ENCODE results near the gene ARID1B.

DNA sequence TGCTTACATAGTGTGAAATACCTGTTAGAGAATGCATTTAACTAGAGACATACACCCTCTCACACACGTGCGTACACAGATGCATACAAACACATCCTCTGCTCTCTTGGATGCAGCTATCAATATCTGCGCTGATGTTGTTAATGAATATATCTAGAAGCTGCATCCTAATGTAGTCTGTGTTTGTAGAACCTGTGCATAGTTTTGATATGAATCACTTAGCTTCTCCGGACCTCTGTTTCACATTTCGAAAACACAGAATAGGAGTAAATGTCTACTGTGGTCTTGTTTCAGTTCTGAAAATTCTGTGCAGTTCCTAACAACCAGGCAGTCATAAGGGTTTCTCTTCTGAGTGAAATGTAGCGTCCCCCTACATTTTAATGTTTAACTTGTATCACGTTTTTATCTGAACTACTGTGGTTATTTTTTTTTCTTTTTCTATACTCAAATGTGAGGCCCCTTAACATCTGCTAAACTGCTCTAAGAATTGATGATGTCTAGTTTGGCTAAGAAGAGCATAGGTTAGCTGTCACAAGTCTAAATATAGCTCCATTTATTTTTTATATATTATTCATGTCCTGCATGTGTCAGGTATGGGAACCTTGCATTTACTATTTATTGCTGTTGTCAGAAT lies 291.6 kb downstream of the ARID1B start:
- TF ChIP-seq, protein P1, sequence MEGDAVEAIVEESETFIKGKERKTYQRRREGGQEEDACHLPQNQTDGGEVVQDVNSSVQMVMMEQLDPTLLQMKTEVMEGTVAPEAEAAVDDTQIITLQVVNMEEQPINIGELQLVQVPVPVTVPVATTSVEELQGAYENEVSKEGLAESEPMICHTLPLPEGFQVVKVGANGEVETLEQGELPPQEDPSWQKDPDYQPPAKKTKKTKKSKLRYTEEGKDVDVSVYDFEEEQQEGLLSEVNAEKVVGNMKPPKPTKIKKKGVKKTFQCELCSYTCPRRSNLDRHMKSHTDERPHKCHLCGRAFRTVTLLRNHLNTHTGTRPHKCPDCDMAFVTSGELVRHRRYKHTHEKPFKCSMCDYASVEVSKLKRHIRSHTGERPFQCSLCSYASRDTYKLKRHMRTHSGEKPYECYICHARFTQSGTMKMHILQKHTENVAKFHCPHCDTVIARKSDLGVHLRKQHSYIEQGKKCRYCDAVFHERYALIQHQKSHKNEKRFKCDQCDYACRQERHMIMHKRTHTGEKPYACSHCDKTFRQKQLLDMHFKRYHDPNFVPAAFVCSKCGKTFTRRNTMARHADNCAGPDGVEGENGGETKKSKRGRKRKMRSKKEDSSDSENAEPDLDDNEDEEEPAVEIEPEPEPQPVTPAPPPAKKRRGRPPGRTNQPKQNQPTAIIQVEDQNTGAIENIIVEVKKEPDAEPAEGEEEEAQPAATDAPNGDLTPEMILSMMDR (conservative IDR thresholded peaks at IDR 0.05; ENCODE audit: low read depth, low read length) = no peak
- TF ChIP-seq EZH2 (IDR thresholded peaks at IDR 0.05; ENCODE audit: borderline replicate concordance, low read depth, low read length, poor library complexity, severe bottlenecking) = no peak
